B cell (primary cell): Measurements from ENCODE around the gene CADM2.

Experiments
- EZH2 ChIP-seq: IDR thresholded peaks from 2 replicates; pipeline ENCODE4 v1.6.1; 2012; ENCODE audit warnings: borderline replicate concordance, low read depth, mild to moderate bottlenecking, moderate library complexity, low read length; ENCODE audit not compliant: insufficient read depth, poor library complexity, severe bottlenecking
- TF ChIP-seq, protein P1 (sequence below): fragments of 200-600 bp; IDR thresholded peaks from one replicate; pipeline ENCODE4 v1.8.0; 2022; ENCODE audit warnings: antibody characterized with exemption, mild to moderate bottlenecking

- TF ChIP-seq, protein P1, sequence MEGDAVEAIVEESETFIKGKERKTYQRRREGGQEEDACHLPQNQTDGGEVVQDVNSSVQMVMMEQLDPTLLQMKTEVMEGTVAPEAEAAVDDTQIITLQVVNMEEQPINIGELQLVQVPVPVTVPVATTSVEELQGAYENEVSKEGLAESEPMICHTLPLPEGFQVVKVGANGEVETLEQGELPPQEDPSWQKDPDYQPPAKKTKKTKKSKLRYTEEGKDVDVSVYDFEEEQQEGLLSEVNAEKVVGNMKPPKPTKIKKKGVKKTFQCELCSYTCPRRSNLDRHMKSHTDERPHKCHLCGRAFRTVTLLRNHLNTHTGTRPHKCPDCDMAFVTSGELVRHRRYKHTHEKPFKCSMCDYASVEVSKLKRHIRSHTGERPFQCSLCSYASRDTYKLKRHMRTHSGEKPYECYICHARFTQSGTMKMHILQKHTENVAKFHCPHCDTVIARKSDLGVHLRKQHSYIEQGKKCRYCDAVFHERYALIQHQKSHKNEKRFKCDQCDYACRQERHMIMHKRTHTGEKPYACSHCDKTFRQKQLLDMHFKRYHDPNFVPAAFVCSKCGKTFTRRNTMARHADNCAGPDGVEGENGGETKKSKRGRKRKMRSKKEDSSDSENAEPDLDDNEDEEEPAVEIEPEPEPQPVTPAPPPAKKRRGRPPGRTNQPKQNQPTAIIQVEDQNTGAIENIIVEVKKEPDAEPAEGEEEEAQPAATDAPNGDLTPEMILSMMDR: no peak
- TF ChIP-seq EZH2: no peak
These were observed 906.1 kb downstream of the CADM2 start for GRCh38 chr3:85864896-85865295.
